DOHH2 (cell line): ENCODE results near the gene TM9SF1.

Source experiments
- H3F3A ChIP-seq: fragments of 200-600 bp; sonication (generic), shearing (Covaris generic); 2 replicates; pipeline ENCODE4 v1.6.0; 2016; ENCODE audit warnings: antibody characterized with exemption, mild to moderate bottlenecking; ENCODE audit not compliant: control insufficient read depth, insufficient read depth
- H3K27ac ChIP-seq: fragments of 200-600 bp; sonication (generic); 2 replicates; pipeline ENCODE4 v1.5.1; 2014; ENCODE audit warnings: low read depth, mild to moderate bottlenecking, low read length, moderate library complexity
- H3K27me3 ChIP-seq: fragments of 200-600 bp; sonication (generic); 2 replicates; pipeline ENCODE4 v1.6.1; 2014; ENCODE audit warnings: mild to moderate bottlenecking, low read length, mixed read lengths; ENCODE audit not compliant: control insufficient read depth
- H3K36me3 ChIP-seq: fragments of 200-600 bp; sonication (generic); 2 replicates; pipeline ENCODE4 v1.6.1; 2014; ENCODE audit warnings: mild to moderate bottlenecking, low read length, moderate library complexity, mixed read lengths; ENCODE audit not compliant: control insufficient read depth
- H3K4me1 ChIP-seq: fragments of 200-600 bp; sonication (generic); 2 replicates; pipeline ENCODE4 v1.6.1; 2014; ENCODE audit warnings: mild to moderate bottlenecking, low read length, mixed read lengths; ENCODE audit not compliant: control insufficient read depth
- H3K4me2 ChIP-seq: fragments of 200-600 bp; sonication (generic); 2 replicates; pipeline ENCODE4 v1.6.0; 2014; ENCODE audit warnings: mild to moderate bottlenecking, low read length, moderate library complexity
- H3K4me3 ChIP-seq: fragments of 200-600 bp; sonication (generic); 2 replicates; pipeline ENCODE4 v1.5.1; 2014; ENCODE audit warnings: mild to moderate bottlenecking, low read length, mixed read lengths
- H3K79me2 ChIP-seq: fragments of 200-600 bp; sonication (generic); 2 replicates; pipeline ENCODE4 v1.6.1; 2014; ENCODE audit warnings: mild to moderate bottlenecking, low read length, mixed read lengths; ENCODE audit not compliant: control insufficient read depth
- H3K9me2 ChIP-seq: fragments of 200-600 bp; sonication (generic); replicated peaks from 2 replicates; pipeline ENCODE4 v1.6.1; 2014; ENCODE audit warnings: mild to moderate bottlenecking, low read length, mixed read lengths; ENCODE audit not compliant: control insufficient read depth
- H3K9me3 ChIP-seq: fragments of 200-600 bp; sonication (generic); 2 replicates; pipeline ENCODE4 v1.6.1; 2014; ENCODE audit warnings: antibody characterized with exemption, low read length, mixed read lengths; ENCODE audit not compliant: control insufficient read depth, insufficient read depth
- H4K20me1 ChIP-seq: fragments of 200-600 bp; sonication (generic); 2 replicates; pipeline ENCODE4 v1.6.0; 2014; ENCODE audit warnings: low read depth, mild to moderate bottlenecking, antibody characterized with exemption, low read length, moderate library complexity; ENCODE audit not compliant: control insufficient read depth, insufficient read depth
- EZH2phosphoT487 ChIP-seq: fragments of 200-600 bp; sonication (generic); IDR thresholded peaks from 2 replicates; pipeline ENCODE4 v1.6.1; 2017; ENCODE audit warnings: borderline replicate concordance, mild to moderate bottlenecking, antibody characterized with exemption, low read length, moderate library complexity, mixed read lengths
- TF ChIP-seq, protein P1 (sequence below): fragments of 200-600 bp; sonication (generic); IDR thresholded peaks from one replicate; pipeline ENCODE4 v1.5.1; 2014; ENCODE audit warnings: antibody characterized with exemption, mild to moderate bottlenecking, low read depth, low read length; ENCODE audit not compliant: poor library complexity, severe bottlenecking

TM9SF1 gene

DNA sequence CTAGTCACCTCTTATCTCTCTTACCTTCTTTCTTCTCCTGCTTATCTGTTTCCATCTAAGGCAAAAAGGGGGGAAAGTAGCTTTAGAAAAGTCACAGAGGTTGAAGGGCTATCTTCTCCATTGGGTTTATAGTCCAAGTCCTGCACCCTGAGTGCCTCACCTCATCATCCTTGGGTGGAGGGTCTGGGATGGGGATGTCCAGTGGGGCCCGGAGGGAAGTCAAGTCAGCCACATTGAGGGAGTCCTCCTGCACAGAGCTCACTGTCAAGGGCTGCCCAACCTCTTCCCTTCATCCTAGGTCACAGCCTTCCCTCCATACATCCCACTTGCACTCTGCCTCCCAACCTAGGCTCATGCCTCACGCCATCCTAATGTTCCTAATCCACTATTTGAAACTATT is 50.0 kb downstream of the TM9SF1 start:
- peak overlapping the region; percentile 82 for H3K4me3 ChIP-seq
- TF ChIP-seq, protein P1, sequence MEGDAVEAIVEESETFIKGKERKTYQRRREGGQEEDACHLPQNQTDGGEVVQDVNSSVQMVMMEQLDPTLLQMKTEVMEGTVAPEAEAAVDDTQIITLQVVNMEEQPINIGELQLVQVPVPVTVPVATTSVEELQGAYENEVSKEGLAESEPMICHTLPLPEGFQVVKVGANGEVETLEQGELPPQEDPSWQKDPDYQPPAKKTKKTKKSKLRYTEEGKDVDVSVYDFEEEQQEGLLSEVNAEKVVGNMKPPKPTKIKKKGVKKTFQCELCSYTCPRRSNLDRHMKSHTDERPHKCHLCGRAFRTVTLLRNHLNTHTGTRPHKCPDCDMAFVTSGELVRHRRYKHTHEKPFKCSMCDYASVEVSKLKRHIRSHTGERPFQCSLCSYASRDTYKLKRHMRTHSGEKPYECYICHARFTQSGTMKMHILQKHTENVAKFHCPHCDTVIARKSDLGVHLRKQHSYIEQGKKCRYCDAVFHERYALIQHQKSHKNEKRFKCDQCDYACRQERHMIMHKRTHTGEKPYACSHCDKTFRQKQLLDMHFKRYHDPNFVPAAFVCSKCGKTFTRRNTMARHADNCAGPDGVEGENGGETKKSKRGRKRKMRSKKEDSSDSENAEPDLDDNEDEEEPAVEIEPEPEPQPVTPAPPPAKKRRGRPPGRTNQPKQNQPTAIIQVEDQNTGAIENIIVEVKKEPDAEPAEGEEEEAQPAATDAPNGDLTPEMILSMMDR, result no peak
- TF ChIP-seq EZH2phosphoT487, result no peak
- H4K20me1 ChIP-seq, result peaks cover 3% of the 10 kb centered on the region; the same call in 1 of the 2 replicates
- H3K27ac ChIP-seq, result no peak overlapping the region
- peaks cover 49% of the 10 kb centered on the region for H3K79me2 ChIP-seq
- no peaks in the 10 kb centered on the region for H3K27me3 ChIP-seq
- H3K4me1 ChIP-seq, result peaks cover 30% of the 10 kb centered on the region
- no peaks in the 10 kb centered on the region for H3K9me2 ChIP-seq
- H3K36me3 ChIP-seq, result peaks cover 58% of the 10 kb centered on the region
- peak overlapping the region; percentile 99 for H3K4me2 ChIP-seq
- no peaks in the 10 kb centered on the region for H3K9me3 ChIP-seq
- 0 out of 2 replicates have a peak, but pooled peaks cover 3% of the 10 kb centered on the region for H3F3A ChIP-seq

- Histone ChIP-seq H3K36me3 (peaks cover 54% of the 10 kb centered on the region), H3K9me2 (no peaks in the 10 kb centered on the region), H3K4me3 (no peak overlapping the region), H3F3A (0 out of 2 replicates have a peak, but pooled peaks cover 3% of the 10 kb centered on the region), H4K20me1 (peaks cover 3% of the 10 kb centered on the region; the same call in 1 of the 2 replicates), H3K27ac (no peak overlapping the region), H3K4me1 (peaks cover 34% of the 10 kb centered on the region), H3K4me2 (no peak overlapping the region), H3K27me3 (no peaks in the 10 kb centered on the region), H3K9me3 (no peaks in the 10 kb centered on the region), H3K79me2 (peaks cover 55% of the 10 kb centered on the region)
- no peak for TF ChIP-seq EZH2phosphoT487
- TF ChIP-seq, protein P1, result no peak
These were observed 50.8 kb downstream of the TM9SF1 start for GRCh38 chr14:24144451-24144850.

DNA sequence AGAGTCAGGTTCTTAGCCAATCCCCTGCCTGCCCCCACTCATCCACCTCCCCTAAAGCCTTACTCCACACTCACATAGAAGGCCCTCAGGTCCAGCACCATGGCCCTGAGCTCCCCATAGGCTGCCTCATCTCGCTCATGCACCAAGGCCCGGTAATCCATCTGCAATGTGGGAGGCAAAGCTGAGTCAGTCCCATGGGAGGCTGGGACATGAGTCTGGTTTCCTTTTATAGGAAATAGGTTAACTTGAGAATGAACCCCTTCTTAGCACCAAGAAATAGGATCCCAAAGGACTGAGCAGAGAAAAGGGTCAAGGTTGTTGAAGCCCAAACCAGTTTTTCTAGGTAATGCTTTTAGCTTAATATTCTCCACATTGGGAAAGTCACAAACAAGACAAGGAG is 51.7 kb downstream of the TM9SF1 start:
- 0 out of 2 replicates have a peak, but pooled peaks cover 3% of the 10 kb centered on the region for H3F3A ChIP-seq
- no peak overlapping the region for H3K27ac ChIP-seq
- H3K27me3 ChIP-seq, result no peaks in the 10 kb centered on the region
- H3K9me3 ChIP-seq, result no peaks in the 10 kb centered on the region
- no peaks in the 10 kb centered on the region for H3K9me2 ChIP-seq
- TF ChIP-seq, protein P1, result no peak
- TF ChIP-seq EZH2phosphoT487, result no peak
- no peak overlapping the region for H3K4me3 ChIP-seq
- peaks cover 54% of the 10 kb centered on the region for H3K79me2 ChIP-seq
- H4K20me1 ChIP-seq, result peaks cover 3% of the 10 kb centered on the region; the same call in 1 of the 2 replicates
- no peak overlapping the region for H3K4me2 ChIP-seq
- H3K4me1 ChIP-seq, result peaks cover 37% of the 10 kb centered on the region
- H3K36me3 ChIP-seq, result peaks cover 56% of the 10 kb centered on the region
